Ishikawa (cell line): Measurements from ENCODE around the gene CCDC86.

Experiments
- CEBPB ChIP-seq: IDR thresholded peaks from 2 replicates; pipeline ENCODE4 v1.6.1; 2012
- EP300 ChIP-seq: IDR thresholded peaks from 2 replicates; pipeline ENCODE4 v1.6.1; 2012; ENCODE audit warnings: borderline replicate concordance
- MAX ChIP-seq: IDR thresholded peaks from 2 replicates; pipeline ENCODE4 v1.6.1; 2012
- TEAD4 ChIP-seq: IDR thresholded peaks from 2 replicates; pipeline ENCODE4 v1.6.1; 2012
- ZBTB7A ChIP-seq: IDR thresholded peaks from 2 replicates; pipeline ENCODE4 v1.6.1; 2012; ENCODE audit warnings: low read depth

- TF ChIP-seq ZBTB7A = no peak
- TF ChIP-seq EP300 = no peak
- no peak for TF ChIP-seq TEAD4
- TF ChIP-seq CEBPB = no peak
- TF ChIP-seq MAX = no peak
Observed at GRCh38 chr11:60873533-60873932, 31.6 kb downstream of the CCDC86 start.
